ENCODE results near the gene OR6B3.

OR6B3 gene

GRCh38 chr2:240053173-240054155 is at the start of gene OR6B3:
OR6B3 (minus strand) TSS chr2:240053521.
- Mint-ChIP-seq H3K27me3 (peaks cover 47 to 50% of the 10 kb centered on the region in 2 donors), H3K9me3 (no peaks in the 10 kb centered on the region), H3K4me3 (no peak within 1 kb of the TSS), H3K4me1 (peaks cover 0 to 3% of the 10 kb centered on the region in 2 donors), H3K36me3 (no peaks in the 10 kb centered on the region), H3K27ac (no peak within 1 kb of the TSS)
- DNase-seq, result no peak
- no peak for ATAC-seq (replicated peaks)

DNA sequence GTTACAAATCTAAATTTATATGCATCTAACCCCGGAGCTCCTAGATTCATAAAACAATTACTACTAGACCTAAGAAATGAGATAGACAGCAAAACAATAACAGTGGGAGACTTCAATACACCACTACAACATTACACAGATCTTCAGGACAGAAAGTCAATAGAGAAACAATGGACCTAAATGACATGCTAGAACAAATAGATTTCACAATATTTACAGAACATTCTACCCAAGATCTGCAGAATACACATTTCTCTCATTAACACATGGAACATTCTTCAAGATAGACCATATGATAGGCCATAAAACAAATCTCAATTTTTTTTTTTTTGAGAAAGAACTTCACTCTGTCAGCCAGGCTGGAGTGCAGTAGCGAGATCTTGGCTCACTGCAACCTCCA is 45.0 kb upstream of the OR6B3 start:
- Mint-ChIP-seq H3K36me3 (peaks cover 5% of the 10 kb centered on the region in 2 donors), H3K4me3 (no peak overlapping the region), H3K9me3 (peaks cover 17 to 28% of the 10 kb centered on the region in 2 donors), H3K27ac (no peak overlapping the region), H3K27me3 (peaks cover 71 to 80% of the 10 kb centered on the region in 2 donors), H3K4me1 (no peaks in the 10 kb centered on the region)
- DNase-seq (no peak), ATAC-seq (replicated peaks) (no peak)

DNA sequence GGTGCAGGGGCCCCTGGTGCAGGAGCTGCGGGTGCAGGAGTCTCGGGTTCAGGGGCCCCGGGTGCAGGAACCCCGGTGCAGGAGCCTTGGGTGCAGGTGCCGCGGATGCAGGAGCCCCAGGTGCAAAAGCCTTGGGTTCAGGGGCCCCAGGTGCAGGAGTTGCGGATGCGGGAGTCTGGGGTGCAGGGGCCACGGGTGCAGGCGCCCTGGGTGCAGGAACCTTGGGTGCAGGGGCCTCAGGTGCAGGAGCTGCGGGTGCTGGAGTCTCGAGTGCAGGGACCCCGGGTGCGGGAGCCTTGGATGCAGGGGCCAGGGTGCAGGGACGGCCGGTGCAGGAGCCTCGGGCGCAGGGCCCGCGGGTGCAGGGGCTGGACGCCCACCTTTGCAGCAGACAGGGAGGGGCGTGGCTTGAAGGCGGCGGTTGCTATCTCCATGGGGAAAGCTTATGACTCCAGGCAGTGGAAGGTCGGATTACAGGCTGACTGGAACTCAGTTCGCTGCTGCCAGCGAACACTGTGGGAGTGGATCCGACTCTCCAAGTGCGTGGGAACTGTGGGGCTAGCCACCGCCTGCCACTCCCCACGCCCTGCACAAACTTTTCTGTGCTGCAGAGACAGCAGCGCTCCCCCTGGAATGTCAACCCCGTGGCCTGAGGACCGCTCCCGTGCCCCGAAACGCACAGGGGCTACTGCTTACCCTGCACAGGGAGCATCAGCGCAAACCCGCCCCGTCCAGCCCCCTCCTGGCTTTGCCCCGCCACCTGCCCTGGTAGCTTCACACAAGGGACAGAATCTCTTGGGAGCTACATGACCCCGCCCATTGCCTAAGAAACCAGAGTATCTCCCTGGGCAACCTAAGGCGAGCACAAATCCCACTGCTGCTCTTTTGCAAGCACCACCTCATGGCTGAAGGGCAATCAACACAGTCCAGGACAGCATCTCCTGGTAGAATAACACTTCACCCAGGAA is 42.5 kb upstream of the OR6B3 start:
- H3K4me1 Mint-ChIP-seq, result no peaks in the 10 kb centered on the region
- H3K27me3 Mint-ChIP-seq, result peaks cover 75 to 83% of the 10 kb centered on the region in 2 donors
- ATAC-seq (replicated peaks) (no peak), DNase-seq (no peak)
- H3K36me3 Mint-ChIP-seq, result peaks cover 5% of the 10 kb centered on the region in 2 donors
- no peak overlapping the region for H3K27ac Mint-ChIP-seq
- H3K9me3 Mint-ChIP-seq, result peaks cover 20 to 33% of the 10 kb centered on the region in 2 donors
- H3K4me3 Mint-ChIP-seq, result no peak overlapping the region

GRCh38 chr2:240089306-240089705 is 36.0 kb upstream of the OR6B3 start:
- Mint-ChIP-seq H3K4me1 (no peaks in the 10 kb centered on the region), H3K27ac (no peak overlapping the region), H3K27me3 (peaks cover 47 to 51% of the 10 kb centered on the region in 2 donors), H3K9me3 (peaks cover 23 to 32% of the 10 kb centered on the region in 2 donors), H3K4me3 (no peak overlapping the region), H3K36me3 (no peaks in the 10 kb centered on the region)
- ATAC-seq (replicated peaks) (no peak), DNase-seq (no peak)

DNA sequence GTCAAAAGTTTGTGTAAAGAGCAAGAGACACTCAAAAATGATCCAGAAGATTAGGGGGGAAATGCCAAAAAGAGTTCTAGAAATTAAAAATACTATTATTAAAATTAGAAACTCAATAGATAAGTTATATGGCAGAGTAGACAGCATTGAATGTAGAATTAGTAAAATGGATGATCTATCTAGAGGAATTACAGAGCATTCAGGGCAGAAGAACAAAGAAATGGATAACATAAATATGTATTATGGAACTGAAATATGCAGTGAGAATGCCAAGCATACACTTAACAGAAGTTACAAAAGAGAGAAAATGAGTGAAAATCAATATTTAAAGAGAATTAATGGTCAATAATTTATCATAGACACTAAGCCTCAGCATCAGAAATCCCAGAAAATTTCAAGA is 33.2 kb upstream of the OR6B3 start:
- no peak for ATAC-seq (replicated peaks)
- DNase-seq, result no peak
- Mint-ChIP-seq H3K4me3 (no peak overlapping the region), H3K36me3 (no peaks in the 10 kb centered on the region), H3K27me3 (peaks cover 29 to 37% of the 10 kb centered on the region in 2 donors), H3K27ac (no peak overlapping the region), H3K9me3 (peaks cover 14 to 23% of the 10 kb centered on the region in 2 donors), H3K4me1 (no peaks in the 10 kb centered on the region)

DNA sequence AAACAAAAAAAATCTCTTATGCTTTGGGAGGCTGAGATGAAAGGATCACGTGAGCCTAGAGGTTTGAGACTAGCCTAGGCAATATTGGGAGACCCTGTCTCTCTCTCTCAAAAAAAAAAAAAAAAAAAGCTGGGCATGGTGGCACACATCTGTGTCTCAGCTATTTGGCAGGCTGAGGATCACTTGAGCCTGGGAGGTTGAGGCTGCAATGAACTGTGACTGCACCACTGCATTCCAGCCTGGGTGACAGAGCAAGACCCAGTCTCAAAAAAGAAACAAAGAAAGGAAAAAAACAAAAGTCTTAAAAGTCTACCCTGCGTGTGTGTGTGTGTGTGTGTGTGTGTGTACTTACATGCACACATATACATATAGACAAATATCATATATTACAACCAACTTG is 25.3 kb upstream of the OR6B3 start:
- Mint-ChIP-seq H3K4me3 (no peak overlapping the region), H3K36me3 (peaks cover 2 to 4% of the 10 kb centered on the region in 2 donors), H3K9me3 (peaks cover 17 to 29% of the 10 kb centered on the region in 2 donors), H3K27me3 (peaks cover 13 to 17% of the 10 kb centered on the region in 2 donors), H3K4me1 (no peaks in the 10 kb centered on the region), H3K27ac (no peak overlapping the region)
- no peak for ATAC-seq (replicated peaks)
- DNase-seq, result no peak

DNA sequence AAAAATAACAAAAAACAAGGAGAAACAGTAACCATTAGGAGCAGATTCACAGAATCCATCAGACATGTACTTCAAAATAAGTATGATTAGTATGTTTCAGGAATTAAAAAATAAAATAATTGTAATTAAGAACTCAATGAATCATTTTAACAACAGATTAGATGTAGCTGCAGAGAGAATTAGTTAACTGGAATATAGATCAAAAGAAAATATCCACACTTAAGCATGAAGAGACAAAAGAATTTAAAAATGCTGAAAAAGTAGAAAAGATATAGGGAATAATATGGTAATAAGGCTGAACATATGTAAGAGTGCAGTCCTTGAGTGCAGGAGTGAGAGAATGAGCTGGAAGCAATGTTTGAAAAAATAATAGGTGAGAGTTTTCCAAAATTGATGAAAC is 24.1 kb upstream of the OR6B3 start:
- H3K27ac Mint-ChIP-seq, result no peak overlapping the region
- DNase-seq (no peak), ATAC-seq (replicated peaks) (no peak)
- no peak overlapping the region for H3K4me3 Mint-ChIP-seq
- H3K9me3 Mint-ChIP-seq, result peaks cover 17 to 29% of the 10 kb centered on the region in 2 donors
- H3K4me1 Mint-ChIP-seq, result no peaks in the 10 kb centered on the region
- peaks cover 13 to 21% of the 10 kb centered on the region in 2 donors for H3K27me3 Mint-ChIP-seq
- peaks cover 2 to 4% of the 10 kb centered on the region in 2 donors for H3K36me3 Mint-ChIP-seq

GRCh38 chr2:240074545-240074944 is 21.2 kb upstream of the OR6B3 start:
- Mint-ChIP-seq H3K36me3 (peaks cover 2 to 4% of the 10 kb centered on the region in 2 donors), H3K9me3 (peaks cover 17 to 32% of the 10 kb centered on the region in 2 donors), H3K4me3 (no peak overlapping the region), H3K27me3 (peaks cover 10 to 25% of the 10 kb centered on the region in 2 donors), H3K4me1 (no peaks in the 10 kb centered on the region), H3K27ac (no peak overlapping the region)
- DNase-seq (no peak), ATAC-seq (replicated peaks) (no peak)

DNA sequence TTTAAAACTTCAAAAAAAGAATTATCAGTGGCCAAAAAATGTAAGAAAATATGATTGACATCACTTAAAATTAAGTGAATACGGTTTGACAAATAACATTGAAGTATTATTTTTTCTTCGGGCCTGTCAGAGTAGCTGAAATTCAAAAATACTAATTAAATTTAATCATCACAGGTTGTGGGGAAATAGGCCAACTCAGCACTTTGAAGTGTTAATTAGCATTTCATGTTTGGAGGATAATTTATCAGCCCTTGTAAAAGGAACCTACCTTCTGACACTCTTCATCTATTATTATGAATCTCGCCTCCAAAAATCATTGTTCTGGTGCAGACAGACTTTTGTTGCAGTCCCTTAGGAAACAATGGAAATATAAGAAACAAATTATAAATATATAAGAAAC is 17.6 kb upstream of the OR6B3 start:
- H3K9me3 Mint-ChIP-seq, result peaks cover 6 to 20% of the 10 kb centered on the region in 2 donors
- DNase-seq (no peak), ATAC-seq (replicated peaks) (no peak)
- H3K4me1 Mint-ChIP-seq, result no peaks in the 10 kb centered on the region
- no peak overlapping the region for H3K27ac Mint-ChIP-seq
- H3K27me3 Mint-ChIP-seq, result peaks cover 22 to 33% of the 10 kb centered on the region in 2 donors
- no peaks in the 10 kb centered on the region for H3K36me3 Mint-ChIP-seq
- H3K4me3 Mint-ChIP-seq, result no peak overlapping the region

- Mint-ChIP-seq H3K27ac (no peak overlapping the region), H3K4me1 (no peaks in the 10 kb centered on the region), H3K36me3 (no peaks in the 10 kb centered on the region), H3K9me3 (peaks cover 3 to 14% of the 10 kb centered on the region in 2 donors), H3K4me3 (no peak overlapping the region), H3K27me3 (peaks cover 28 to 34% of the 10 kb centered on the region in 2 donors)
- ATAC-seq (replicated peaks) (no peak), DNase-seq (no peak)
These were observed 16.5 kb upstream of the OR6B3 start for GRCh38 chr2:240069829-240070228.

DNA sequence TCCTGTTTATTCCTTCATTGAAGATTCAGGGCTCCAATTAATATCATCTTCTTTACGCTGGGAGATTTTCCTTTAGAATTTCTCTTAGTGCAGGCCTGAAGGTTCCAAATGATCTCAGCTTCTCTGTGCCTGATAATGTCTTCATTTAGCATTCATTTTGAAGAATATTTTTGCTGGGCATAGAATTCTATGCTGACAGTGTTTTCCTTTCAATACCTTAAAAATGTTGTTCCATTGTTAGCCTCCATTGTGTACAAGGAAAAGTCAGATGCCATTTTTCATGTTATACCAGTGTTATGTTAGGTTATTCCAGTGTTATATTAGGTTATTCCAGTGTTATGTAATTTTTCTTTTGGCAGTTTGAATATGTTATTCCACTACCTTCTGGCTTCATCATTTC is 14.9 kb upstream of the OR6B3 start:
- H3K36me3 Mint-ChIP-seq, result no peaks in the 10 kb centered on the region
- H3K4me1 Mint-ChIP-seq, result no peaks in the 10 kb centered on the region
- peaks cover 24 to 35% of the 10 kb centered on the region in 2 donors for H3K27me3 Mint-ChIP-seq
- DNase-seq, result no peak
- no peak overlapping the region for H3K27ac Mint-ChIP-seq
- H3K4me3 Mint-ChIP-seq, result no peak overlapping the region
- H3K9me3 Mint-ChIP-seq, result peaks cover 3 to 14% of the 10 kb centered on the region in 2 donors
- no peak for ATAC-seq (replicated peaks)

DNA sequence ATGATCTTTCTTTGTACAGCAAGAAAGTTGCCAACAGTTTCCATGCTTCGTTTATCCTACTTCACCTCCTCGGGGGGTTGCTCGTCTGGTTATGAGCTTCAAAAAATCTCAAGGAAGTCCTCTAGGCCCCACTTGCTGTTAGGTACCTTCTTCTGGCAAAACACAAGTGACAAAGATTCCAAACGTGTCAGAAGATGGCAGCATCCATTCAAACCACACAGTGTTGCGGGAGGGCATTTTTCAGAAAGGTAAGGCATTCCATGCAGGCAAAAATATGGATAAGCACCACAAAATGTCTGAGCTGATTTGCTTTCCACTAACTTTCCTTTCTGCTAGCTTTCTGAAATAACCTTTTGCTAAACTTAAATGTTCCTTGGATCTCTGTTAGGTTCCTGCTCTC is 13.2 kb upstream of the OR6B3 start:
- Mint-ChIP-seq H3K9me3 (peaks cover 3 to 14% of the 10 kb centered on the region in 2 donors), H3K27me3 (peaks cover 24 to 25% of the 10 kb centered on the region in 2 donors), H3K27ac (no peak overlapping the region), H3K36me3 (no peaks in the 10 kb centered on the region), H3K4me1 (no peaks in the 10 kb centered on the region), H3K4me3 (no peak overlapping the region)
- ATAC-seq (replicated peaks) (no peak), DNase-seq (no peak)

GRCh38 chr2:240064898-240065297 is 11.6 kb upstream of the OR6B3 start:
- ATAC-seq (replicated peaks) (no peak), DNase-seq (no peak)
- no peaks in the 10 kb centered on the region for H3K36me3 Mint-ChIP-seq
- H3K4me1 Mint-ChIP-seq, result no peaks in the 10 kb centered on the region
- H3K9me3 Mint-ChIP-seq, result peaks cover 3 to 14% of the 10 kb centered on the region in 2 donors
- peaks cover 23 to 32% of the 10 kb centered on the region in 2 donors for H3K27me3 Mint-ChIP-seq
- H3K4me3 Mint-ChIP-seq, result no peak overlapping the region
- no peak overlapping the region for H3K27ac Mint-ChIP-seq

- no peak overlapping the region for H3K27ac Mint-ChIP-seq
- H3K36me3 Mint-ChIP-seq, result no peaks in the 10 kb centered on the region
- H3K4me1 Mint-ChIP-seq, result no peaks in the 10 kb centered on the region
- DNase-seq (peak; percentile 32), ATAC-seq (replicated peaks) (peak; percentile 79 to 92)
- H3K9me3 Mint-ChIP-seq, result no peaks in the 10 kb centered on the region
- H3K4me3 Mint-ChIP-seq, result no peak overlapping the region
- peaks cover 27 to 37% of the 10 kb centered on the region in 2 donors for H3K27me3 Mint-ChIP-seq
These were observed 7.8 kb upstream of the OR6B3 start for GRCh38 chr2:240060977-240061591.

Data from stimulated activated naive B cell treated with anti-CD40 and anti-IgM and Interleukin-4, amounts not matched to agents 10 μg/mL and 1 μg/mL and 100 μg/mL, for 72 hours (primary cell).